Mesodermal cell (in vitro differentiated cells): ENCODE measurements around the gene PPFIA3.
"Not testable (repeated sequence)": the region's sequence is repeated elsewhere in the genome, so short reads cannot be mapped to it uniquely, and the experiment has no call there.

Source experiments
- H3K27ac ChIP-seq: 2 replicates; pipeline ENCODE4 v1.7.0; 2013; ENCODE audit warnings: mild to moderate bottlenecking, low read depth, low read length, moderate library complexity; ENCODE audit not compliant: severe bottlenecking
- H3K36me3 ChIP-seq: 2 replicates; pipeline ENCODE4 v1.7.1; 2013; ENCODE audit warnings: mild to moderate bottlenecking, low read length, moderate library complexity; ENCODE audit not compliant: control insufficient read depth, insufficient read depth
- H3K4me1 ChIP-seq: one replicate; pipeline ENCODE4 v1.7.1; 2013; ENCODE audit warnings: mild to moderate bottlenecking, low read length; ENCODE audit not compliant: insufficient read depth, control insufficient read depth, poor library complexity, severe bottlenecking
- H3K4me3 ChIP-seq: 2 replicates; pipeline ENCODE4 v1.7.0; 2013; ENCODE audit warnings: low read length, control low read depth, mild to moderate bottlenecking; ENCODE audit not compliant: insufficient read depth, poor library complexity, severe bottlenecking; ENCODE audit errors: extremely low read depth
- H3K9me3 ChIP-seq: 2 replicates; pipeline ENCODE4 v1.7.1; 2013; ENCODE audit warnings: mild to moderate bottlenecking, low read length, moderate library complexity; ENCODE audit not compliant: control insufficient read depth
- WGBS, 2 experiments: methylation state at CpG; one replicate each; pipeline ENCODE4 v1.1.5; 2013; ENCODE audit warnings: missing lambda C conversion rate in 2 of 2; ENCODE audit not compliant: insufficient coverage in 2 of 2; 5-methylcytosine and 5-hydroxymethylcytosine counted together

PPFIA3 gene

DNA sequence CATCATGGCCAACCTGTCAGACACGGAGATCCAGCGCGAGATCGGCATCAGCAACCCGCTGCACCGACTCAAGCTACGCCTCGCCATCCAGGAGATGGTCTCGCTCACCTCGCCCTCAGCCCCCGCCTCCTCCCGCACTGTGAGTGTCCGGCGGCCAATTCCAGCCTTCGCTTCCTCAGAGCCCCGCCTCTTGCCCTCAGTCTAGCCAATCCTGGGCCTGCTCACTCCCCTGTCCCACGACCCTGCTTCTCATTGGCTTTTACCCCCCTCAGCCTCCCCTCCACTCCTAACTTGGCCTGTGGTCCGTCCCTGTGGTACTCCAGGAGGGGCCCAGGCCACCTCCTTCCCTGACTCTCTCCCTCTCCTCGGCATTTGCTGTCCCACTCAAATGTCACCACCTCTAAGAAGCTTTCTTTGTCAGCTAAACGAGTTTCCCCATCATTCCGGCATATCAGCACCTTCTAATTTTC, 23.6 kb downstream of the PPFIA3 start:
- Histone ChIP-seq H3K27ac (no peak overlapping the region), H3K4me3 (peak overlapping the region; percentile 53)
- WGBS, 2 experiments, result 4 to 6% methylated on average over 21 of the region's 21 CpGs

DNA sequence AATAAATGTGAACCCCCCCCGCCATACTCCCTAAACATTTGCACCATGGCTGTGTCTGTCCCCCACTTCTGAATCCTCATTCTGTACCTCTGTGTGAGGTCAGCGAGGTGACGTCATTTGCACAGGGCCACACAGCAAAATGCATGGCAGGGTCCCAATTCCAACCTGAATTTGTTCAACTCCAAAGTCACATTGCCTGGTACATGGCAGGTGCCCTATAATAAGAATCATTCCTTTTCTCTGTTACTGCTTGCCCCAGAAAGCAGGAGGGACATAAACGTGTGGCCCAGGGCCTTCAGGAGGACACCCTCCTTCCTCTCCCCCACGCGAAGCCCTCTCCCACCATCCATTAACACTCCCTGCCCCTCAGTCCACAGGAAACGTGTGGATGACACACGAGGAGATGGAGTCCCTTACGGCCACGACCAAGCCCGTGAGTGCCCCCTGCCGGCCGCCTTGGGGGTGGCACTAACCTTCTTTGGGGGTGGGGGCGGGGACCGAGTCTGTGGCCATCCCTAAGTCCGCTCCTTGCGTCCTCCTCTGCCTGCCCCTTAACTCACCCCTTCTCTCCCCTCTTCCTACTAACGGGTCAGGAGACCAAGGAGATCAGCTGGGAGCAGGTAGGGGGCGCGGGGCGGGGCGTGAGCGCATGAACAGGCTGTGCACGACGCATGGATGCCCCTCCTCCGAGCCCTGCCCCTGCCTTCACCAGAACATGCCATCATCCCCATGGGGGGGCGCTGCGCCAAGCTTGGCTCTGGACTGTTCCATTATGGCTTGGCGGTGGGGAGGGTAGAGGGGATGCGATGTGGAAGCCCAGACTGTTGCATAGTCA, 26.4 kb downstream of the PPFIA3 start:
- WGBS, 2 experiments, result 19 to 25% methylated on average over 10 to 13 of the region's 30 CpGs
- Histone ChIP-seq H3K9me3 (no peaks in the 10 kb centered on the region), H3K27ac (peak overlapping the region; percentile 16), H3K4me1 (peaks cover 7% of the 10 kb centered on the region), H3K36me3 (no peaks in the 10 kb centered on the region), H3K4me3 (peak overlapping the region; percentile 33)

More for the DNA sequence above, 23.6 kb downstream of the PPFIA3 start:
- Histone ChIP-seq H3K9me3 (no peaks in the 10 kb centered on the region), H3K36me3 (no peaks in the 10 kb centered on the region), H3K4me1 (no peaks in the 10 kb centered on the region)

- Histone ChIP-seq H3K27ac (peak overlapping the region; percentile 16), H3K4me3 (peak overlapping the region; percentile 33)
- H3K36me3 ChIP-seq, H3K9me3 ChIP-seq, H3K4me1 ChIP-seq: not testable (repeated sequence)
- WGBS, 2 experiments, result 23 to 27% methylated on average over 7 of the region's 7 CpGs
These were observed 27.0 kb downstream of the PPFIA3 start for GRCh38 chr19:49146408-49146770.

- Histone ChIP-seq H3K27ac (peak overlapping the region; percentile 79), H3K9me3 (no peaks in the 10 kb centered on the region), H3K4me3 (peak overlapping the region; percentile 56), H3K36me3 (no peaks in the 10 kb centered on the region), H3K4me1 (peaks cover 7% of the 10 kb centered on the region)
- 86 to 91% methylated on average over 10 to 11 of the region's 11 CpGs for WGBS, 2 experiments
These were observed 28.8 kb downstream of the PPFIA3 start for GRCh38 chr19:49148044-49148682.

DNA sequence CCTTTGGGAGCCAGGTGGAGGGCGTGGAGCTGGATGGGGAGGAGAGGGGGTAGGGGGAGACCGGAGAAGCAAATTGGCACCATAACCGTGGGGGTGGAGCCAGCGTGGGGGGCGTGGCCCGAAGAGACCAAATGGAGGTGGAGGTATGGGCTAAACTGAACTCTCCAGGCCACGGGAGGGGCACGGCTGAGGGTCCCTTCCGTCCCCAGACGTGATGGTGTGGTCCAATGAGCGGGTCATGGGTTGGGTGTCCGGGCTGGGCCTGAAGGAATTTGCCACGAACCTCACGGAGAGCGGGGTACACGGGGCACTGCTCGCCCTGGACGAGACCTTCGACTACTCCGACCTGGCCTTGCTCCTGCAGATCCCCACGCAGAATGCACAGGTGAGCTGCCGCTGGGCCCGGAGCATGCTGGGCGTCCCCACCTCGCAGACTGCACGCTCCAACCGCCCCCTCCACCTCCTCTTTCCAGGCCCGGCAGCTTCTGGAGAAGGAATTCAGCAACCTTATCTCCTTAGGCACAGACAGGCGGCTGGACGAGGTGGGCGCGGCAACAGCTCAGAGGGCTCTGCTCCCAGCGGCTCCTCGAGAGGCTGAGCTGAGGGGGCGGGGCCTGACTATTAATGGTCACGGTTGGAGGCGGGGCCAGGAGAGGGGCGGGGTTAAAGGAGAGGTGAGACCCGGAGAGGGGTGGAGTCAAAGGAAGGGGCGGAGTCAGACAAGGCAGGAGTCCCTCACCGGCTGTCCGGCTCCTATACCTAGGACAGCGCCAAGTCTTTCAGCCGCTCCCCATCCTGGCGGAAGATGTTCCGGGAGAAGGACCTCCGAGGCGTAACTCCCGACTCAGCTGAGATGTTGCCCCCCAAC, 29.7 kb downstream of the PPFIA3 start:
- Histone ChIP-seq H3K27ac (peak overlapping the region; percentile 89), H3K4me1 (peaks cover 7% of the 10 kb centered on the region), H3K9me3 (no peaks in the 10 kb centered on the region), H3K4me3 (peak overlapping the region; percentile 56), H3K36me3 (no peaks in the 10 kb centered on the region)
- WGBS, 2 experiments, result 2% methylated on average over 37 to 40 of the region's 49 CpGs

- 0 to 2% methylated on average over 11 to 22 of the region's 23 CpGs for WGBS, 2 experiments
- peak overlapping the region; percentile 89 for H3K27ac ChIP-seq
- H3K9me3 ChIP-seq, result no peaks in the 10 kb centered on the region
- peak overlapping the region; percentile 56 for H3K4me3 ChIP-seq
- H3K4me1 ChIP-seq, result peaks cover 7% of the 10 kb centered on the region
- H3K36me3 ChIP-seq, result no peaks in the 10 kb centered on the region
These were observed 30.3 kb downstream of the PPFIA3 start for GRCh38 chr19:49149652-49150105.

DNA sequence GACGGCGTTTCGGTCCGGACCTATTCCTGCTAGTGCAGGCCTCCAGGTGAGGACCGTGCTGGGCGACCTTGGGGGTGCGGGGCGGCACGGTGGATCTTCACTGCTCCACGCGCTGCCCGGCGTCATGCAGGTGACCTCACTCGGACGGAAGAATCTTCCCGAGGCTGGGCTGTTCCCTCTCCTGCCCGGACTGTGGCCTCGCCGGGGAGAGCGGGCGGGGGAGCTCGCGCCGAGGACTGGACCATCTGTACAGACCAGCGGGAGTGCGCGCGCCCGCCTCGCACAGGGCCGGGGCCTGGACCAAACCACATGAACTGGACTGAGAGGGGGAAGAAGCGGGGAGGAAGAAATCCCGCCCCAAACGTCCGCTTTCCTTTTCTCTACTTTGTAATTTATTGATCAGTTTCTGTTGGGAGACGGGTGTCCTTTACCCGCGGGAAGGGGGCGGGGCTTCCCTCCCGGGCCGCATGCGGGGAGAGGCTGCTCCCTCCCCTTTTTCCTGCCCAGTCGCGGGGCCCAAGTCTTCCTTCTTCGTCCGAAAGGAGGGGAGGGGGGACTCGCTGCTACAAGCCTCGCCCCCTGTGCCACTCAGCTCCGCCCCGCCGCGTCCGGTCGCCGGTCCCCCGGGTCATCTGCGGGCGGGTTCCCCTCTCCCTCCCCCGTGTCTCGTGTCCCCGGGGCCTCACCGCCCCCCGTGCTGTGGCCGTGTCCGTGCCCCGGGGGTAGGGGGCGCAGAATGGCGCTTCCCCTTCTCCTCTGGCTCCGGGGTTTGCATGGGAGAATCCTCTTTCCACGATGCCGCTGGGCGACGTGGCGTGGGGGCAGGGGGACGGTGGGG, 31.0 kb downstream of the PPFIA3 start:
- Histone ChIP-seq H3K27ac (peak overlapping the region; percentile 89), H3K36me3 (no peaks in the 10 kb centered on the region), H3K9me3 (no peaks in the 10 kb centered on the region), H3K4me1 (peaks cover 7% of the 10 kb centered on the region), H3K4me3 (peak overlapping the region; percentile 56)
- WGBS, 2 experiments, result 0 to 1% methylated on average over 44 to 62 of the region's 75 CpGs

DNA sequence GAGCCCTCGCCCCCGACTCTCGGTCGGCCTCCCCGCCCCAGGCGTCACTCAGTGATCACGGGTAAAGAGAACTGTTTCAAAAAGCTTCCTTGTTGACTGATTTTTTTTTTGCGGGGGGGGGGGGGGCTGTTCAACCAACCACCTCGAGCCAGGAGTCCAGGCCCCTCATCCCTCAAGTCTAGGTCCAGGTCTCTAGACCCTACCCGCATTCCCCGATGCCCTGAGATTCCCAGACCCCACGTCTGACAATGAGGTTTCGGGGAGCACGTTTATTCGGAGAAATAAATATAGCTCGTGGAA, 31.6 kb downstream of the PPFIA3 start:
- Histone ChIP-seq H3K4me1 (peaks cover 12% of the 10 kb centered on the region), H3K9me3 (no peaks in the 10 kb centered on the region), H3K36me3 (no peaks in the 10 kb centered on the region), H3K27ac (peak overlapping the region; percentile 89), H3K4me3 (peak overlapping the region; percentile 56)
- 24 to 45% methylated on average over 6 to 9 of the region's 16 CpGs for WGBS, 2 experiments

DNA sequence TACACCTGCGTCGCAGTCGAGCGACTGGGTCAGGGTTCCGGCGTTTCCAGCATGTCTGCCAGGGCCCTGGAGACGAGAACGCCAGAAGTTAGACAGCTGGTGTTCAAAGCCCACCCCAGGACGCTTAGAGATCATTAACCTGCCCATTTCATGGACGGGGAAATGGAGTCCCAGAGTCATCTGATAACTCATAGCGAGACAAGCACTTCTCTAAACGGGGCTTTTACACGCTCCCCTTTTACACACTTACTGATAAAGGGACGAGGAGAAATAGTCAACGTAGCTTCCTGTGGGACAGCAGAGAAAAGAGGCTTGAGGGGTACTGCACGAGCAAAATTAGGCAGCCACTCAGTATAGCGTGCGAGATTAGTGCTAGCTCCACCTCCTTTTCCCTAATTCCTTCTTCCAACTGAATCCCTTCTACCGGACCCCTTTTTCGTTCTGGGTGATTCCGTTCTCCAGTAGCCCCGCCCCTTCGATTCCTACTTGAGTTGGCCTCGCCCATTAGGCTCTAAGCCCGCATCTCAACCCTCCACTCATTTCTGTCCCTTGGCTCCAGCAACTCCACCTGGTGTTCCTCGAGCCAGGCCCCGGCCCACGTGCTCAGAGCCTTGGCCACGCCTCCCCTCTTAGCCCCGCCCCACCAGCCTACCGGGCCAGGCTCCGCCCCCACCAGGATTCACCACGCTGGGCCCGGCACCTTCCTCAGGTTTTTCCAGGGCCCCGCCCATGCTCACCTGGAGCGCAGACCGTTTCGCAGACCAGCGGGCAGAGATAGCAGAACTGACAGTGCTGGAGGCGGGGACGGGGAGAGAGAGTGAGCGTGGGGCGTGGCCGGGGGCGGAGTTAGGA, 32.1 kb downstream of the PPFIA3 start:
- H3K9me3 ChIP-seq, result no peaks in the 10 kb centered on the region
- peak overlapping the region; percentile 56 for H3K4me3 ChIP-seq
- no peaks in the 10 kb centered on the region for H3K36me3 ChIP-seq
- H3K27ac ChIP-seq, result no peak overlapping the region
- WGBS, 2 experiments, result 20 to 22% methylated on average over 34 of the region's 45 CpGs
- peaks cover 14% of the 10 kb centered on the region for H3K4me1 ChIP-seq
